ENCODE data around the gene RAB11B.
"Not testable (repeated sequence)": the region's sequence is repeated elsewhere in the genome, so short reads cannot be mapped to it uniquely, and the experiment has no call there.

RAB11B gene

DNA sequence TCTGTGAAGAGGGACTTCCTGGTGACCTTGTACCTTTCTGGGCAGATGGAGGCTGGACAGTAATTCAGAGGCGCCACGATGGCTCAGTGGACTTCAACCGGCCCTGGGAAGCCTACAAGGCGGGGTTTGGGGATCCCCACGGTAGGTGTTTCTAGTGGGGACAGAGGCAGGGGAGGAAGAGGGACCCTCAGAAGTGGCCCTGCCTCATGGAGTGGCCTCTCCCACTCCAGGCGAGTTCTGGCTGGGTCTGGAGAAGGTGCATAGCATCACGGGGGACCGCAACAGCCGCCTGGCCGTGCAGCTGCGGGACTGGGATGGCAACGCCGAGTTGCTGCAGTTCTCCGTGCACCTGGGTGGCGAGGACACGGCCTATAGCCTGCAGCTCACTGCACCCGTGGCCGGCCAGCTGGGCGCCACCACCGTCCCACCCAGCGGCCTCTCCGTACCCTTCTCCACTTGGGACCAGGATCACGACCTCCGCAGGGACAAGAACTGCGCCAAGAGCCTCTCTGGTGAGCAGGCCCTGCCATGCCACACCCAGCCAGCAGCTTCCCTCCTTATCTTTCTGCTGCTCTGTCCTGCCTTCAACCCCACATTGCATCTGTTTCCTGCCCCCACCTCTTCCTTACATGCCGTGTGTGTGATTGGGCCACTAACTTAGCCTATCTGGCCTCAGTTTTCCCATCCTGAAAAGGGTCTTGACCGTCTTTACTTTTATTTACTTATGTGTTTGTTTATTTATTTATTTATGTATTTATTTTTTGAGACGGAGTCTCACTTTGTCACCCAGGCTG lies 19.0 kb upstream of the RAB11B start:
- no peak for DNase-seq

DNA sequence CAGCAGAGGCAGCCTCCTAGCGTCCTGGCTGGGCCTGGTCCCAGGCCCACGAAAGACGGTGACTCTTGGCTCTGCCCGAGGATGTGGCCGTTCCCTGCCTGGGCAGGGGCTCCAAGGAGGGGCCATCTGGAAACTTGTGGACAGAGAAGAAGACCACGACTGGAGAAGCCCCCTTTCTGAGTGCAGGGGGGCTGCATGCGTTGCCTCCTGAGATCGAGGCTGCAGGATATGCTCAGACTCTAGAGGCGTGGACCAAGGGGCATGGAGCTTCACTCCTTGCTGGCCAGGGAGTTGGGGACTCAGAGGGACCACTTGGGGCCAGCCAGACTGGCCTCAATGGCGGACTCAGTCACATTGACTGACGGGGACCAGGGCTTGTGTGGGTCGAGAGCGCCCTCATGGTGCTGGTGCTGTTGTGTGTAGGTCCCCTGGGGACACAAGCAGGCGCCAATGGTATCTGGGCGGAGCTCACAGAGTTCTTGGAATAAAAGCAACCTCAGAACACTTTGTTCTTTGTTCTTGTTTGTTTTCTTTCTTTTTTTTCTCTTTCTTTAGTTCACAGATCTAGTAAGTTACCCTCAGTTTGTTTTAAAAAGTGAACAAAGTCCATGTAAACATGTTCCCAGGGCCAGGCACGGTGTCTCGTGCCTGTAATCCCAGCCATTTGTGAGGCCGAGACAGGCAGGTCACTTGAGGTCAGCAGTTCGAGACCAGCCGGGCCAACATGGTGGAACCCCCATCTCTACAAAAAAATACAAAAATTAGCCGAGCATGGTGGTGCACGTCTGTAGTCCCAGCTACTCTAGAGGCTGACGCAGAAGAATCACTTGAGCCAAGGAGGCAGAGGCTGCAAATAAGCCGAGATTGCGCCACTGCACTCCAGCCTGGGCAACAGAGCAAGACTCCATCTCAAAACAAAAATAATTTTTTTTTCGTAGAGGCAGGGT lies 16.0 kb upstream of the RAB11B start:
- DNase-seq, result no peak

DNA sequence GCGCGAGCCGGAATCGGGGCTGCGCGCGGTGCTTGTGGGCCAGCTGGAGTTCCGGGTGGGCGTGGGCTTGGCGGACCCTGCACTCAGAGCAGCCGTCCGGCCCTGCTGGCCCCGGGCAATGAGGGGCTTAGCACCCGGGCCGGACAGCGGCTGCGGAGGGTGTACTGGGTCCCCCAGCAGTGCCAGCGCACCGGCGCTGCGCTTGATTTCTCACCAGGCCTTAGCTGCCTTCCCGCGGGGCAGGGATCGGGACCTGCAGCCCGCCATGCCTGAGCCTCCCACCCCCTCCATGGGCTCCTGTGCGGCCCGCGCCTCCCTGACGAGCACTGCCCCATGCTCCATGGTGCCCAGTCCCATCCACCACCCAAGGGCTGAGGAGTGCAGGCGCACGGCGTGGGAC lies 14.4 kb upstream of the RAB11B start:
- not testable (repeated sequence) for DNase-seq

DNA sequence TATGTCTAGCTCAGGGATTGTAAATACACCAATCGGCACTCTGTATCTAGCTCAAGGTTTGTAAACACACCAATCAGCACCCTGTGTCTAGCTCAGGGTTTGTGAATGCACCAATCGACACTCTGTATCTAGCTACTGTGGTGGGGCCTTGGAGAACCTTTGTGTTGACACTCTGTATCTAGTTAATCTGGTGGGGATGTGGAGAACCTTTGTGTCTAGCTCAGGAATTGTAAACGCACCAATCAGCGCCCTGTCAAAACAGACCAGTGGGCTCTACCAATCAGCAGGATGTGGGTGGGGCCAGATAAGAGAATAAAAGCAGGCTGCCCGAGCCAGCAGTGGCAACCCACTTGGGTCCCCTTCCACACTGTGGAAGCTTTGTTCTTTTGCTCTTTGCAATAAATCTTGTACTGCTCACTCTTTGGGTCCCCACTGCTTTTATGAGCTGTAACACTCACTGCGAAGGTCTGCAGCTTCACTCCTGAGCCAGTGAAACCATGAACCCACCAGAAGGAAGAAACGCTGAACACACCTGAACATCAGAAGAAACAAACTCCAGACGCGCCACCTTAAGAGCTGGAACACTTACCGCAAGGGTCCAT lies 13.7 kb upstream of the RAB11B start:
- DNase-seq, result not testable (repeated sequence)

- no peak for DNase-seq
Measured at GRCh38 chr19:8377598-8377997, 12.6 kb upstream of the RAB11B start.

GRCh38 chr19:8379156-8379891 lies 10.8 kb upstream of the RAB11B start:
- DNase-seq, result not testable (repeated sequence)

DNA sequence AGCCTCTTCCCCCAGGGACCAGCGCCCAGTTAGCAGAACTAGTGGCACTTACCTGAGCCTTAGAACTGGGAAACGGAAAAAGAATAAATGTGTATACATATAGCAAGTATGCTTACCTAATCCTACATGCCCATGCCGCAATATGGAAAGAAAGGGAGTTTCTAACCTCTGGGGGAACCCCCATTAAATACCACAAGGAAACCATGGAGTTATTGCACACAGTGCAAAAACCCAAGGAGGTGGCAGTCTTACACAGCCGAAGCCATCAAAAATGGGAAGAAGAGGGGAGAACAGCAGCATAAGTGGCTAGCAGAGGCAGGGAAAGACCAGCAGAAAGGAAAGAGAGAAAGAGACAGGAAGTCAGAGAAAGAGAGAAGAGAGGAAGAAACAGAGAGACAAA lies 5.6 kb upstream of the RAB11B start:
- DNase-seq, result not testable (repeated sequence)

- DNase-seq, result not testable (repeated sequence)
Measured at GRCh38 chr19:8385103-8385502, 5.1 kb upstream of the RAB11B start.

DNA sequence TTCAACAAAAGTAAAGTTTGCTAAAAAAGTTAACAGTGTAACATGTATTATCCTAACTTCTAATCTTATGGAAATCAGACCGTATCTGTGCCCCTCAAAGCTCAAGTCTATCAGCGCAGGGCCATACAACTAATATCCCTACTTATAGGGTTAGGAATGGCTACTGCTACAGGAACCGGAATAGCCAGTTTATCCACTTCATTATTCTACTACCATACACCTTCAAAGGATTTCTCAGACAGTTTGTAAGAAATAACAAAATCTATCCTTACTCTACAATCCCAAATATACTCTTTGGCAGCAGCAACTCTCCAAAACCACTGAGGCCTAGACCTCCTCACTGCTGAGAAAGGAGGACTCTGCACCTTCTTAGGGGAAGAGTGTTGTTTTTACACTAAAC lies 4.6 kb upstream of the RAB11B start:
- not testable (repeated sequence) for DNase-seq

- not testable (repeated sequence) for DNase-seq
Measured at GRCh38 chr19:8386419-8386818, 3.7 kb upstream of the RAB11B start.

DNA sequence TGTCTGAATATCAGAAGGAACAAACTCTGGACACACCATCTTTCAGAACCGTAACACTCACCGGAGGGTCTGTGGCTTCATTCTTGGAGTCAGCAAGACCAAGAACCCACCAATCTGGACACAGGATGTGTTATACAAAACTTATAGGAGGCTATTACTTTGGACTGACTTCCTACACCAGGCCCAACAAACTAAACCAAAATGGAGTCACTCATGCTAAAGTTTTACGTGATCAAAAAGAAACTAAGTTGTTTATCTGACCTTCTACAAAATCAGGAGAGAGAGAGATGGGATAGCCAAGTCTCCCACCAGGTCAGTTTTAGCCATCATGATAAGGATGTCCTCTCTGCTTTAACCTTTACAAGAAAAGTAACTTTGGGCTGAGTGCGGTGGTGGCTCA lies 3.2 kb upstream of the RAB11B start:
- DNase-seq, result no peak

DNA sequence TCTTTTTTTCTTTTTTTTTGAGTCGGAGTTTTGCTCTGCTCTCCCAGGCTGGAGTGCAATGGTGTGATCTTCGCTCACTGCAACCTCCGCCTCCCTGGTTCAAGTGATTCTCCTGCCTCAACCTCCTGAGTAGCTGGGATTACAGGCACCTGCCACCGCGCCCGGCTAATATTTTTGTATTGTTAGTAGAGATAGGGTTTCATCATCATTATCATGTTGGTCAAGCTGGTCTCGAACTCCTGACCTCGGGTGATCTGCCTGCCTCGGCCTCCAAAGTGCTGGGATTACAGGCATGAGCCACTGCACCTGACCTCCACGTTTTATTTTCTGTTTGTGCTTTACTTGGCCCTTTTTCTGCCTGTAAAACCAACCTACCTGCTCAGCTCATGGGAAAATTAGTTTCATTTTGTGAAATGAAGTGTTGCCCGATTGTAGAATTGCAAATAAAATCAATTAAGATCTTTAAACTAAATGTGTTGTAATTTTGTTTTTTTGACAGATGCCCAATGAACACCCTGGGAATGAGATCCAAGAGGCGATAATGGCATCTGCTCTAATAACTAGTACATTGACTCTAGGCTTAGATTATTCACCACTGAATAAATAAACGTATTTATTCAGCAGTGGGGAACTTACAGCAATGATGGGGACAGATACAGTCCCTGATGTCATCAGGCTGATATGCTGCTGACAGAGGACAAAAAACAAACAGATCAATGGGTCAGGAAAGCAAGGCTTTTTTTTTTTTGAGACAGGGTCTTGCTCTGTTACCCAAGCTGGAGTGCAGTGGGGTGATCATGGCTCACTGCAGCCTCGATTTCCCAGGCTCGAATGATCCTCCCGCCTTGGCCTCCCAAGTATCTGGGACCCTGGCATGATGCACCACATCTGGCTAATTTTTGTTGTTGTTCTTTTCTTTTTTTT lies 2.2 kb upstream of the RAB11B start:
- DNase-seq, result no peak

GRCh38 chr19:8388612-8388958 lies 1.6 kb upstream of the RAB11B start:
- DNase-seq, result no peak

DNA sequence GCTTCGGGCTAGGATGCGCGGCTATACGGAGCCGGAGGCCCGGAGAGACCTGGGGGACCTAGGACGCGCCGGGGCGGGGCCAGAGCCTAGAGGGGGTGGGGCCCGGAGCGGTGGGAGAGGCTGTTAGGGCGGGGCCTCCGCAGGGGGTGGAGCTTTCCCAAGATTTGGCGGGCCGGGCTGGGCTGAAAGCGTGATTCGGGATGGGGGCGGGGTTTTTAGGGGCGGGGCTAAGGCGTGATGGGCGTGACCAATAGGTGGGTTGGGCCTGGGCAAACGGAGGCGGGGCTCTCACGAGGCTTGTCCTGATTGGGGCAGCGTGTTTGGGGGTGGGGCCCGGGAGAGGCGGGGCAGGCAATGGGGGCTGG lies 439 bp downstream of the RAB11B start:
- no peak for DNase-seq

- no peak for DNase-seq
Measured at GRCh38 chr19:8391198-8392016, 1.2 kb downstream of the RAB11B start.

DNA sequence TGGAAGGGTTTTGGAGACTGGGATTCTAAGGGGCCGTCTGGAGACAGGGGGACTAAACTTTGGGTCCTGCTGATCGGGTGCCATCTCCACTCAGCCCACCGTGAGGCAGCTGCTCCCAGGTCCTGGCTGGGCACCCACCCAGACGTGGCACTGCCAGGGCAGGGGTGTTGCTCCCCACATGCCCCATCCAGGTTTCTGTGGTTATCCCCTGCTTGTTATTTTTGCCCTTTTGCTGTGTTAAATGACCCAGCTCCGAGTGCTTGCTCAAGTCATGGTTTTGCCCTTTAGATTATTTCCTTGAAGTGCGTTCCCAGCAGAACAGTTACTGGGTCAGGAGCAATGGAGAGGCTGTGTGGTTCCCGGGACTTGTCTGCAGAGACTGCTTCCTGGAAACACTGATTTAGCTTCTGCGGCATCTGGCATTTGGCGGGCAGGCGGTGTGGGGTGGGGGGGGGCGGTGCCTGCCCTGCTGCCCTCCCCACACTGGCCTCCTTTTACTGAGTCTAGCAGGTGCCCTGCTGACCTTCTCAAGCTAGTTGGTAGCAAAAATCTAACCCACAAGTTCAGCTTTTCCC lies 1.9 kb downstream of the RAB11B start:
- no peak for DNase-seq

GRCh38 chr19:8393192-8393870 lies 3.2 kb downstream of the RAB11B start:
- no peak for DNase-seq

GRCh38 chr19:8393871-8394250 lies 3.7 kb downstream of the RAB11B start:
- no peak for DNase-seq

DNA sequence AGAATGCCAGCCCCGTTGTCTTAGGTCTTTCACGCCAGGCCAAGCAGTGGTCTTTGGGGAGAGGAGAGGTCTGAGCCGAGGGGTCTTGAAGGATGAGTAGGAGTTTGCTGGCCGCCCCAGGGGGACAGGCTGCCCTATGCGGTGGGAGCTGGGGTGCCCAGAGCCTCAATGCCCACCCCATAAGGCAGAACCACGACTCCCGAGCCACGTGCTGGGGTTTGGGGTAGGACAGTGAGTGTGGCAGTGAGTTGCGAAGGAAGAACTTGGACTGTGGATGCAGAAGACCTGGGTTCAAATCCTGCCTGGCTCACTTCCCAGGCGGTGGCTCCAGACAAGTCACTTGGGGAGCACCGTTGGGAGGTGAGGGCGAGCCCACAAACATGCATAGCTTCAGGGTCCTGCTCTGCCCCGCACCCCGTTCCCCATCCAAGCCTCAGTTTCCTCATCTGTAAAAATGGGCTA lies 5.5 kb downstream of the RAB11B start:
- no peak for DNase-seq

DNA sequence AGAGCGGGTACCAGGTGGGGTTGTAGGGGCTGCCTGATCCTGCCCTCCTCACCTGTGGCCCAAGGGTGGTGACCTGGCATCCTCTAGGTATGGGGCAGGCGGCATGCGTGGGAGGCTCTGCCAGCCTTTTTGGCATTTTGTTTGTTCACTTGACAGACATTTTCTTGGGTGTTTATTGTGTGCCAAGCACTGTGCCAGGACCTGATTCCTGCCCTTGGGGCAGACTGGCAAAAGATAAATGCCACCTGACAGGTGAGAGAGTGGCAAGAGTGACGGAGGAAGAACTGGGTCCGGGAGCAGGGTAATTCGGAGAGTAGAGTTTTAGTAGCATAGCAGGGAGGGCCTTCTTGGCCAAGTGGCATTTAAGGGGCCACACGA lies 6.0 kb downstream of the RAB11B start:
- no peak for DNase-seq
